ENCODE measurements around the gene CCSER1.

Gene CCSER1

GRCh38 chr4:91233164-91233563, 1106.0 kb downstream of the CCSER1 start:
- TF ChIP-seq CTCF (IDR thresholded peaks at IDR 0.05; ENCODE audit: insufficient read depth, low read length, missing control alignments), result no peak
- no peak for DNase-seq (ENCODE audit: low read depth, low spot score)
- CTCF ChIA-PET, result no interaction called here
- H3K4me3 ChIP-seq (ENCODE audit: low read depth, low read length), result no peak overlapping the region
- POLR2A ChIA-PET, result no interaction called here

- ChIA-PET POLR2A (no interaction called here), CTCF (no interaction called here)
- DNase-seq (ENCODE audit: low read depth, low spot score), result no peak
- H3K4me3 ChIP-seq (ENCODE audit: low read depth, low read length), result no peak overlapping the region
- TF ChIP-seq CTCF (IDR thresholded peaks at IDR 0.05; ENCODE audit: insufficient read depth, low read length, missing control alignments), result no peak
These were observed 1115.9 kb downstream of the CCSER1 start for GRCh38 chr4:91243132-91243531.

GRCh38 chr4:91256043-91256442, 1128.8 kb downstream of the CCSER1 start:
- H3K4me3 ChIP-seq (ENCODE audit: low read depth, low read length), result no peak overlapping the region
- CTCF ChIA-PET, result no interaction called here
- no peak for TF ChIP-seq CTCF (IDR thresholded peaks at IDR 0.05; ENCODE audit: insufficient read depth, low read length, missing control alignments)
- no peak for DNase-seq (ENCODE audit: low read depth, low spot score)
- POLR2A ChIA-PET, result no interaction called here

GRCh38 chr4:91256751-91257150, 1129.6 kb downstream of the CCSER1 start:
- no peak for DNase-seq (ENCODE audit: low read depth, low spot score)
- TF ChIP-seq CTCF (IDR thresholded peaks at IDR 0.05; ENCODE audit: insufficient read depth, low read length, missing control alignments), result no peak
- POLR2A ChIA-PET, result no interaction called here
- no peak overlapping the region for H3K4me3 ChIP-seq (ENCODE audit: low read depth, low read length)
- CTCF ChIA-PET, result no interaction called here

- POLR2A ChIA-PET, result no interaction called here
- CTCF ChIA-PET, result no interaction called here
- DNase-seq (ENCODE audit: low read depth, low spot score), result no peak
- no peak for TF ChIP-seq CTCF (IDR thresholded peaks at IDR 0.05; ENCODE audit: insufficient read depth, low read length, missing control alignments)
- H3K4me3 ChIP-seq (ENCODE audit: low read depth, low read length), result no peak overlapping the region
These were observed 1130.5 kb downstream of the CCSER1 start for GRCh38 chr4:91257721-91258120.

GRCh38 chr4:91258326-91258725, 1131.1 kb downstream of the CCSER1 start:
- TF ChIP-seq CTCF (IDR thresholded peaks at IDR 0.05; ENCODE audit: insufficient read depth, low read length, missing control alignments), result no peak
- DNase-seq (ENCODE audit: low read depth, low spot score), result no peak
- no peak overlapping the region for H3K4me3 ChIP-seq (ENCODE audit: low read depth, low read length)
- CTCF ChIA-PET, result no interaction called here
- POLR2A ChIA-PET, result no interaction called here

All from AG04449 (cell line).